HG03558 (cell line): ENCODE results near the gene CFAP20DC.
A peak's percentile ranks its signal among the peaks of the same experiment; 100 is the strongest.
"Not testable (repeated sequence)": the region's sequence is repeated elsewhere in the genome, so short reads cannot be mapped to it uniquely, and the experiment has no call there.

ENCODE experiments used
- ATAC-seq: cut with Tn5 transposase; IDR thresholded peaks from one replicate; pipeline ENCODE4 v1.9.1; 2021; ENCODE audit warnings: moderate number of reproducible peaks; ENCODE audit not compliant: unreplicated experiment; ENCODE audit errors: extremely low read depth

CFAP20DC gene

GRCh38 chr3:58973796-58974195 is 76.0 kb downstream of the CFAP20DC start:
- ATAC-seq, result no peak

GRCh38 chr3:58967866-58968265 is 82.0 kb downstream of the CFAP20DC start:
- ATAC-seq, result not testable (repeated sequence)

DNA sequence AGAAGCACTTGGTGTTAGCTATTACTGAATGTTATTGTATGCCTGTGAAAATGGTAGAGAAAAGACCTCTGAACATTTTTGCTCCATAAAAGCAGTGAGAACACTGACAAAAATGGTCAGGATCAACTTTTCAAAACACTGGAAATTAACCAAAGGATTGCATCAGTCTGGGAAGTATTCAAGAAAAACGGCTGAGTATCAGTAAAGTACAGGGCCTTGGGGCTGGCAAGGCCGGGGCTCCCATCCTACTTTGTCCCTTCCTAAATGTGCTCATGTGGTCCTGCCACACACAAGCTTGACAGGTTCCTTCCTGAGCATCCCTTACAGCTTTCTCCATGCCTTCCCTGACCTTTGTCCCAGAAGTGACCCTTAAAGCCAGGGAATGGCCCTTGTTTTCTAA is 84.0 kb downstream of the CFAP20DC start:
- ATAC-seq, result no peak

DNA sequence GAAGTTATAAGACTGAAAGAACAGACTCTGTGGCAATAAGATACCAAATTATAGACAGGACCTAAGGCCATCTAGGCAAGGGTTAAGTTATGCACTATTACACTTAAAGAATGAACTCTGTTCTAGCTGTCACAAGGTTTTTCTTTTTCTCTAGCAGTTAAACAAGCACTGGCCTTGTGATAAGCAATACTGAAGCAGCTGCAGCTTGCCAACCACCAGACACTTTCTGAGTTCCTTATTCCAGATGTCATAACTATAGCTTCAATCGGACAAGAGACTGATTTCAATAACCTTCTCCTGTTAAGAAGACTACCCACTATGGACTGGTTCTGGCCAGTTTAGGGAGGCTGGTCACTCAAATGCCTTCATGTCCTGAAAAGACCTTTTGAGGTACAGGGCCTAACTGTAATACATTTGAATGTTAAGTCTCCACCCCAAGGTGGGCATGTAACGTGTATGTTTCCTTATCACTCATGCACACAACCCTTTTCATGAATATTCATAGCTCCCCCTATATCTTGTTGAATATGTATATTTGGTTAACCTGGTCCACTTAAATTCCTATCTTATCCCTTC is 85.8 kb downstream of the CFAP20DC start:
- ATAC-seq, result no peak

- no peak for ATAC-seq
Measured at GRCh38 chr3:58962816-58963215, 87.0 kb downstream of the CFAP20DC start.

- ATAC-seq, result no peak
Measured at GRCh38 chr3:58962040-58962651, 87.7 kb downstream of the CFAP20DC start.

GRCh38 chr3:58955308-58955707 is 94.5 kb downstream of the CFAP20DC start:
- no peak for ATAC-seq

DNA sequence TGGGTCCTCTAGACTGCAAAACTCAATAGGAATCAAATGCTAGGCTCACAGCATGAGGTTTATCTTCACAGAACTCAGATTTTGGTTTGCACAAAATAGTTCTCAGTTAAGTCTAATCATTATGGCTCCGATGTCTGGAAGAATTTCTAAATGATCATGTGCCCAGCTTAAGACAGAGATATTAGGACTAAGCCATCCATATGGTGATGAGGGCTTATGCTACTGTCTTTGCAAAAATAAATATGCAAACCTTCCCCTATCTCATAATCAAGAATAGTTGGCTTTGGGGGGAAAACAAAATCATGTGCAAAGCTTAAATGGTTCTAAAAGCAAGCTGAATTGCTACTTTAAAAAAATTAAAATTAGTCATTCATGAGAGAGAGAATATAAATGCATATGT is 96.5 kb downstream of the CFAP20DC start:
- no peak for ATAC-seq

- no peak for ATAC-seq
Measured at GRCh38 chr3:58952128-58952917, 97.5 kb downstream of the CFAP20DC start.

GRCh38 chr3:58948018-58948417 is 101.8 kb downstream of the CFAP20DC start:
- no peak for ATAC-seq

DNA sequence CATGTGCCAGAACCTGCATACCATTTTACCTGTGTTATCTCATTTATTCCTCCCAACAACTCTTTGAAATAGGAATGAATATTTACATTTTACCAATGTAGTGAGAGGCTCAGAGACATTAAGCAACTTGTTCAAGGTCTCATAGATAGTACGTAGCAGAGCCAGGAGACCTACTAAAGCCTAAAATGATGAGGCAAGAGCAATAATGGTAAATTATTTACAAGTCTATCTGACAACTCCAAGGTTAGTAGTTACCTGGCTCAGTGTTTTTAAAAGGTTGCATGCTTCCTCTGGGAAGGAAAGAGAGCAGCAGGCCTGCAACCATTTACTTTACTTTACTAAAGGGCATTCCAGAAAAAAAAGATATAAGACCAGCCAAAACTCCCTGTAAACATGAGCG is 103.0 kb downstream of the CFAP20DC start:
- ATAC-seq, result no peak

- ATAC-seq, result no peak
Measured at GRCh38 chr3:58938057-58938456, 111.8 kb downstream of the CFAP20DC start.

- ATAC-seq, result no peak
Measured at GRCh38 chr3:58924578-58924977, 125.2 kb downstream of the CFAP20DC start.

- ATAC-seq, result no peak
Measured at GRCh38 chr3:58900386-58900785, 149.4 kb downstream of the CFAP20DC start.

DNA sequence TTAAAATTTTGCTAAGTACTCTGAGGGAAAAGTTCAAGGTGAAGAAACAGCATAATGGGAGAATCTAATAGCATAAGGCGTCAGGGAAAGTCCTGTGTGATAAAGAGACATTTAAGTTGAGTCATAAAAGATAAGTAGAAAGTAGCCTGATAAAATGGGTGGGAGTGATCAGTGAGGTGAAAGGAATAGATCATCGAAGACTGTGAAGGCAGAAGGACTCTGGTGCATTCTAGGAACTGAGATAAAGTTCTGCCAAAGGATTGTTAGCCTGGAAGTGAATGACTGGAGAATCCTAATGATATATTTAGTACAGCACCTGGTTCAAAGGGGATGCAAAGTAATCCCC is 149.9 kb downstream of the CFAP20DC start:
- no peak for ATAC-seq

DNA sequence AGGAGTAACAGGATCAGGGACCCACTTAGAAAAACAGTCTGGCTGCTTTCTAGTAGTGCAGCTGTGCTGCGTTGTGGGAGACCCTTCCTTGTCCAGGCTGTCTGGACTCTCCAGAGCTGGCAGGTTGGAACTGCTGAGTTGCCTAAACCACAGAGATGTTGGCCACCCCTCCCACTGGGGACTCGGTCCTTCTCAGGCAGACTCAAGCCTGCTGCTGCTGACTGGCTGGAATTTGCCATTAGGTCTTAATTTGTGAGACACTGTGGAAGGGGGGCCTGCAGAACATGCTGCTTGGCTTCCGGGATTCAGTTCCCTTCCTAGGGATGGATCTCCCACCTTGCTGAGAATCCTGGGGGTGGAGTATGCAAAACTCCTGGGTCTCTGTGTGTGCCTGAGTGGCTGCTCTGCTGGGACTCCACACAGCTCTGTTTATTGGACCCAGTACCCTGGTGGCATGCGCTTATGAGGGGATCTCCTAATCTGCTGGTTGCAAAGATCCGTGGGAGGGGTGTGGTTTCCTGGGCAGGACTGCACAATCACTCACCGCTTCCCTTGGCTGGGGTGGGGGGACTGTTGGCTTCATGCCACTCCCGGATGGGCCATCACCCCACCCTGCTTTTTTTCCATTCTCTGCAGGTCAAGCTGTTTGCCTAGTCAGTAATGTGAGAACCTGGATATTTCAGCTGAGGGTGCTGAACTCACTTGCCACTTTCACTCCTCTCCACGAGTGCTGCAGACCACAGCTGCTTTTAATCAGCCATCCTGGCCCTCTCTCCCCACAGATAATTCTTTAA is 150.5 kb downstream of the CFAP20DC start:
- ATAC-seq, result peak; percentile 42

DNA sequence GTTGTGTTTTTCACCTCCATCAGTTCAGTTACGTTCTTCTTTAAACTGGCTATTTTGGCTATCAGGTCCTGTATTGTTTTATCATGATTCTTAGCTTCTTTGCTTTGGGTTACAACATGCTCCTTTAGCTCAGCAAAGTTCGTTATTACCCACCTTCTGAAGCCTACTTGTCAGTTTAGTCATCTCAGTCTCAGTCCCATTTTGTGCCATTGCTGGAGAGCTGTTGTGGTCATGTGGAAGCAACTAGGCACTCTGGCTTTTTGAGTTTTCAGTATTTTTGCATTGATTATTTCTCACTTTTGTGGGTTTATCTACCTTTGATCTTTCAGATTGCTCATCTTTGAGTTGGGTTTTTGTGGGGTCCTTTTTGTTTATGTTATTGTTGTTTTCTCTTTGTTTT is 151.3 kb downstream of the CFAP20DC start:
- ATAC-seq, result no peak

DNA sequence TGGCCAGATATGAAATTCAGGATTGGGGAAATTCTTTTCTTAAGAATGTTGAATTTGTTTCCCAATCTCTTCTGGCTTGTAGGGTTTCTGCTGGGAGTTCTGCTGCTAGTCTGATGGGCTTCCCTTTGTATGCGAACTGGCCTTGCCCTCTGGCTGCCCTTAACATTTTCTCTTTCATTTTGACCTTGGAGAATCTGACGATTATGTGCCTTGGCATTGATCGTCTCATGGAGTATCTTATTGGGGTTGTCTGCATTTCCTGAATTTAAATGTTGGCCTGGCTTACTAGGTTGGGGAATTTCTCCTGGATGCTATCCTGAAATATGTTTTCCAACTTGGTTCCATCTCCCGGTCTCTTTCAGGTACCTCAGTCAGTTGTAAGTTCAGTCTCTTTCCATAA is 152.2 kb downstream of the CFAP20DC start:
- no peak for ATAC-seq

DNA sequence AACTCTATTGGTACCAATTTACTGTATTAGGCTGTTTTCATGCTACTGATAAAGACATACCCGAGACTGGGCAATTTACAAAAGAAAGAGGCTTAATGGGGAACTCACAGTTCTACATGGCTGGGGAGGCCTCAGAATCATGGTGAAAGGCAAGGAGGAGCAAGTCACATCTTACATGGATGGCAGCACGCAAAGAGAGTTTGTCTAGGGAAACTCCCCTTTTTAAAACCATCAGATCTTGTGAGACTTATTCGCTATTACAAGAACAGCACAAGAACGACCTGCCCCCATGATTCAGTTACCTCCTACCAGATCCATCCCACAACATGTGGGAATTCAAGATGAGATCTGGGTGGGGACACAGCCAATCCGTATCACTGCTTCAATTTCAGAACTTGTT is 154.1 kb downstream of the CFAP20DC start:
- ATAC-seq, result not testable (repeated sequence)

- not testable (repeated sequence) for ATAC-seq
Measured at GRCh38 chr3:58892526-58892925, 157.3 kb downstream of the CFAP20DC start.

DNA sequence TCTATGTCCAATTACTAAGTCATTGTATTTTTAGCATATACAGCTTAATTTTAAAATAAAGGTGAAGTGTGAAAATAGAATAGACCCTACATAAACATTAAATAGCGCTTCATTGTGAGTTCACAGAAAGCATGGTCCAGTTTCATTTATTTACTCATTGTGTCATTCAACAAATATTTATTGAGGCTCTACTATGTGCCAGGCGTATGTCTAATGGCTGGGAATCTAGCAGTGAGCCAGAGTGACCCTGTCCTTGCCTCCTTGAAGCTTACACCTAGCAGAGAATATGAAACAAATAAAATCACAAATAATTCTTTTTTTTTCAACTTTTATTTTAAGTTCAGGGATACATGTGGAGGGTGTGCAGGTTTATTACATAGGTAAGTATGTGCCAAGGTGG is 161.7 kb downstream of the CFAP20DC start:
- ATAC-seq, result no peak
